ENCODE results near the gene ZCCHC2. TPM values are rescaled to one million over a fixed set of nuclear protein-coding genes. Genes with fewer than 3 reads are reported as not detected.

Gene ZCCHC2
- total RNA-seq, 1 donor from 2014 or later, result 18.5 TPM

GRCh38 chr18:62607302-62607701, 84.5 kb downstream of the ZCCHC2 start:
- Mint-ChIP-seq H3K27ac (no peak overlapping the region), H3K9me3 (ENCODE audit: low read depth) (no peaks in the 10 kb centered on the region), H3K27me3 (peaks cover 37% of the 10 kb centered on the region), H3K4me3 (ENCODE audit: low read depth) (no peak overlapping the region), H3K4me1 (ENCODE audit: low read depth) (peaks cover 8% of the 10 kb centered on the region), H3K36me3 (ENCODE audit: insufficient read depth) (no peaks in the 10 kb centered on the region)
- DNase-seq (ENCODE audit: low spot score, unreplicated experiment), result no peak
- TF ChIP-seq, protein P1, sequence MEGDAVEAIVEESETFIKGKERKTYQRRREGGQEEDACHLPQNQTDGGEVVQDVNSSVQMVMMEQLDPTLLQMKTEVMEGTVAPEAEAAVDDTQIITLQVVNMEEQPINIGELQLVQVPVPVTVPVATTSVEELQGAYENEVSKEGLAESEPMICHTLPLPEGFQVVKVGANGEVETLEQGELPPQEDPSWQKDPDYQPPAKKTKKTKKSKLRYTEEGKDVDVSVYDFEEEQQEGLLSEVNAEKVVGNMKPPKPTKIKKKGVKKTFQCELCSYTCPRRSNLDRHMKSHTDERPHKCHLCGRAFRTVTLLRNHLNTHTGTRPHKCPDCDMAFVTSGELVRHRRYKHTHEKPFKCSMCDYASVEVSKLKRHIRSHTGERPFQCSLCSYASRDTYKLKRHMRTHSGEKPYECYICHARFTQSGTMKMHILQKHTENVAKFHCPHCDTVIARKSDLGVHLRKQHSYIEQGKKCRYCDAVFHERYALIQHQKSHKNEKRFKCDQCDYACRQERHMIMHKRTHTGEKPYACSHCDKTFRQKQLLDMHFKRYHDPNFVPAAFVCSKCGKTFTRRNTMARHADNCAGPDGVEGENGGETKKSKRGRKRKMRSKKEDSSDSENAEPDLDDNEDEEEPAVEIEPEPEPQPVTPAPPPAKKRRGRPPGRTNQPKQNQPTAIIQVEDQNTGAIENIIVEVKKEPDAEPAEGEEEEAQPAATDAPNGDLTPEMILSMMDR (IDR thresholded peaks at IDR 0.05; ENCODE audit: unreplicated experiment), result no peak

- Mint-ChIP-seq H3K4me1 (ENCODE audit: low read depth) (peaks cover 8% of the 10 kb centered on the region), H3K36me3 (ENCODE audit: insufficient read depth) (no peaks in the 10 kb centered on the region), H3K27me3 (peaks cover 37% of the 10 kb centered on the region), H3K9me3 (ENCODE audit: low read depth) (no peaks in the 10 kb centered on the region), H3K27ac (no peak overlapping the region), H3K4me3 (ENCODE audit: low read depth) (no peak overlapping the region)
- TF ChIP-seq, protein P1 (IDR thresholded peaks at IDR 0.05; ENCODE audit: unreplicated experiment), result no peak
- no peak for DNase-seq (ENCODE audit: low spot score, unreplicated experiment)
Measured at GRCh38 chr18:62607708-62608428, 85.0 kb downstream of the ZCCHC2 start.

DNA sequence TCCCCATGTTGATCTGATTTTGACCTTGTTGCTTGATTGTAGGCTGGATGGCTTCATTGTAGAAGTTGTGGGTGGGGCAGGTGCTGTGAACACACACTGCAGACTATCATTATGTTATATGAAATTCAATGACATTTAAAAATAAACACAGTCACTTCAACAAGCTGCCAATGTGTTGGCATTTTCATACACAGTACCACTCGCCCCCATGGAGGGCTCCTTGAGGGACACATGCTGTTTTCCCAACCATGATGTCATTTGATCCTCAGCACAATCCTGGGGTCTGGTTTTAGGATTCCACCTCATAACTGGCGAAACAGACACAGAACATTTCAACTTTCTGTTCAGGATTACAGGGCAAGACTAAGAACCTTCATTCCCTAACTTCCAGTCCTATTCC, 86.9 kb downstream of the ZCCHC2 start:
- Mint-ChIP-seq H3K27ac (no peak overlapping the region), H3K4me3 (ENCODE audit: low read depth) (no peak overlapping the region), H3K4me1 (ENCODE audit: low read depth) (peaks cover 8% of the 10 kb centered on the region), H3K27me3 (peaks cover 33% of the 10 kb centered on the region), H3K36me3 (ENCODE audit: insufficient read depth) (no peaks in the 10 kb centered on the region), H3K9me3 (ENCODE audit: low read depth) (no peaks in the 10 kb centered on the region)
- no peak for DNase-seq (ENCODE audit: low spot score, unreplicated experiment)
- TF ChIP-seq, protein P1 (IDR thresholded peaks at IDR 0.05; ENCODE audit: unreplicated experiment), result no peak

DNA sequence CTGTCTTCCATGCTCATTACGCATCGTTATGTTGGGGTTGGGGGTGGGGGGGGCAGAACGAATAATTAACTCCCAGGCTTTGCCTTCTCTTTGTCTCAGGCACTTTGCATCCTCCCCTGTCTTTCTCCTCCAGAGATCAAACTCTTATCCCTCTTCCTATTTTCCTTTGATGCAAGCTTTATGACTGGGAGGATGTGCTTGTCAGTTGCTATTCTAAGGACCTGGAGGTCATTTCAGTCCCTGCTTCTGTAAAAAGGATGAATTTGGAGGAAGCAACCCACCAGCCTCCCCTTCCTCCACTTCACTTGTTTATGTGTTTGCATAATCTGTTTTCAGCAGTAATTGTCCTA, 87.5 kb downstream of the ZCCHC2 start:
- Mint-ChIP-seq H3K4me1 (ENCODE audit: low read depth) (peaks cover 8% of the 10 kb centered on the region), H3K9me3 (ENCODE audit: low read depth) (no peaks in the 10 kb centered on the region), H3K4me3 (ENCODE audit: low read depth) (no peak overlapping the region), H3K27me3 (peaks cover 33% of the 10 kb centered on the region), H3K36me3 (ENCODE audit: insufficient read depth) (no peaks in the 10 kb centered on the region), H3K27ac (no peak overlapping the region)
- TF ChIP-seq, protein P1 (IDR thresholded peaks at IDR 0.05; ENCODE audit: unreplicated experiment), result no peak
- no peak for DNase-seq (ENCODE audit: low spot score, unreplicated experiment)

DNA sequence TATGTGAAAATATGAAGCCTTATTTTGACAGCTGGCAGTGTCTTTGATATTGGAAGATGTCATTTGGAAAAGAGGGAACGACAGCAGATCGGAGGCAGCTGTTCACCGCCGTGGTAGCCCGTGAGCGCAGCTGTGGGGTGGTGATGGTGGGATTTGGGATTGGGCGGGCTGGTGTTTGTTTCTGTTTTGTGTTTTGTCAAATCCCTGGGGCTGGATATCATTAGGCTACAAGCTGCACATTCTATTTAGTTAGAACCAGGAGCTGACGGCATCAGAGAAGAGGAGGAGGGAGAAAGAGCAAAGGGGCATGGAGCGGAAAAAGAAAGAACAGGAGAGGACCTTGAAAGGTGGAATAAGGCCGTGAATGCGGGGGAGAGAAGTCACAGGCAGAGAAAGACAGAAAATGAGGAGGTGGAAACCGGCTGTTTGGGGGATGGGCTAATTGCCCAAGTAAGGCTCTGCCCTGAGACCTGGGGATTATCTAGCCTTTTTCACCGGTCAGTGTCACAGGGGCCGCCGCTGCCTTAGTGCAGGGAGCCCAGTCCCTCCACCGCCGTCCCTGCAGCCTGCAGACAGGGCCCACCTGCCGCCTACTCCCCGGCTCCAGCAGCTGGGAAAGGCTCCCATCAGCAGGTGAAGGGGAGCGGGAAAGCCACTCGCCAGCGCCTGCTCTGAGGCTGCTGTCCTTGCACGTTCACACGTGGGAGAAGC, 88.0 kb downstream of the ZCCHC2 start:
- Mint-ChIP-seq H3K9me3 (ENCODE audit: low read depth) (no peaks in the 10 kb centered on the region), H3K4me3 (ENCODE audit: low read depth) (no peak overlapping the region), H3K36me3 (ENCODE audit: insufficient read depth) (no peaks in the 10 kb centered on the region), H3K4me1 (ENCODE audit: low read depth) (peaks cover 8% of the 10 kb centered on the region), H3K27me3 (peaks cover 35% of the 10 kb centered on the region), H3K27ac (peak overlapping the region; percentile 28)
- TF ChIP-seq, protein P1 (IDR thresholded peaks at IDR 0.05; ENCODE audit: unreplicated experiment), result no peak
- no peak for DNase-seq (ENCODE audit: low spot score, unreplicated experiment)

Measured in progenitor cell of endocrine pancreas (in vitro differentiated cells).